Peyer's patch (tissue), 4 donors: ENCODE results near the gene TMEM132A.

ENCODE experiments used
- POLR2A ChIP-seq, 2 donors: fragments of 450-650 bp; IDR thresholded peaks; one replicate each; pipeline ENCODE4 v1.5.1; 2017; ENCODE audit warnings: antibody characterized with exemption in 2 of 2, mild to moderate bottlenecking in 2 of 2, moderate library complexity in 2 of 2
- TF ChIP-seq, protein P1 (sequence below), 6 experiments: fragments of 450-650 bp in 4 of 6; fragments of 200-600 bp in 2 of 6; sonication (generic) in 1 of 6; IDR thresholded peaks; one replicate each; pipeline ENCODE4 v1.5.1; 2017 to 2019; ENCODE audit warnings: antibody characterized with exemption in 6 of 6, mild to moderate bottlenecking in 3 of 6, moderate library complexity in 1 of 6

DNA sequence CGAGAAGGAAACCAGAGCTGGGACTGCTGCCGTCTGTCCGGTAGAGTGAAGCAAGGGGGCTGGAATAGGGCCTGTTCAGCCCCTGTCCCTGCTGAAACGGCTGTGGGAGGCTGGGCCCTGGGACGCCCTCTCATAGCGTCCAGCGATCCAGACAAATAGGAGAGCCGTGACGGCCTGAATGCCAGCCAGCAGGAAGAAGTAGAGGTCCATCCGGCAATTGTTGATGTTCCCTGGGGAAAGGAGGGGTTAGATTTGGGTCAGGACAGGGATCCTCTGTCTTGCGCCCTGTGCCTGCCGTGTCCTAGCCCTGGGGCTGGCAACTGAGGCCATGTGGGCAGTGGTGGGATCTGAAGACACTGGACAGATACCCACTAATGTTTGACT, 12.9 kb downstream of the TMEM132A start:
- TF ChIP-seq, protein P1, sequence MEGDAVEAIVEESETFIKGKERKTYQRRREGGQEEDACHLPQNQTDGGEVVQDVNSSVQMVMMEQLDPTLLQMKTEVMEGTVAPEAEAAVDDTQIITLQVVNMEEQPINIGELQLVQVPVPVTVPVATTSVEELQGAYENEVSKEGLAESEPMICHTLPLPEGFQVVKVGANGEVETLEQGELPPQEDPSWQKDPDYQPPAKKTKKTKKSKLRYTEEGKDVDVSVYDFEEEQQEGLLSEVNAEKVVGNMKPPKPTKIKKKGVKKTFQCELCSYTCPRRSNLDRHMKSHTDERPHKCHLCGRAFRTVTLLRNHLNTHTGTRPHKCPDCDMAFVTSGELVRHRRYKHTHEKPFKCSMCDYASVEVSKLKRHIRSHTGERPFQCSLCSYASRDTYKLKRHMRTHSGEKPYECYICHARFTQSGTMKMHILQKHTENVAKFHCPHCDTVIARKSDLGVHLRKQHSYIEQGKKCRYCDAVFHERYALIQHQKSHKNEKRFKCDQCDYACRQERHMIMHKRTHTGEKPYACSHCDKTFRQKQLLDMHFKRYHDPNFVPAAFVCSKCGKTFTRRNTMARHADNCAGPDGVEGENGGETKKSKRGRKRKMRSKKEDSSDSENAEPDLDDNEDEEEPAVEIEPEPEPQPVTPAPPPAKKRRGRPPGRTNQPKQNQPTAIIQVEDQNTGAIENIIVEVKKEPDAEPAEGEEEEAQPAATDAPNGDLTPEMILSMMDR (IDR thresholded peaks at IDR 0.05), result no peak
- no peak for TF ChIP-seq POLR2A (IDR thresholded peaks at IDR 0.05)
